HEK293 (cell line): ENCODE results near the gene PEX14.

ENCODE experiments used
- CTCF ChIA-PET: fragments of 350-600 bp; formaldehyde crosslinking; extraction: SDS; loops from one replicate; lab custom pipeline; 2021; ENCODE audit warnings: antibody characterized with exemption; lab: Yijun Ruan, JAX
- POLR2A ChIA-PET: fragments of 300-600 bp; formaldehyde crosslinking; extraction: SDS; loops from one replicate; lab custom pipeline; 2020; ENCODE audit warnings: antibody characterized with exemption, inconsistent platforms; lab: Yijun Ruan, JAX
- H3K27ac ChIP-seq: fragments of 200-500 bp; sonication (Bioruptor generic); 2 replicates; pipeline ENCODE4 v1.5.1; 2014; ENCODE audit warnings: low read depth, low read length, control low read depth, inconsistent platforms; ENCODE audit errors: extremely low read depth
- H3K36me3 ChIP-seq, 2 experiments: fragments of 200-500 bp in 1 of 2; sonication (Bioruptor generic) in 1 of 2; 1 replicate in 1 of 2; 2 replicates in 1 of 2; pipeline ENCODE4 v1.5.1; 2014 to 2017; ENCODE audit warnings: inconsistent platforms in 2 of 2, low read length in 2 of 2; ENCODE audit not compliant: control insufficient read depth in 2 of 2, insufficient read depth in 1 of 2
- H3K4me1 ChIP-seq: fragments of 200-500 bp; sonication (Bioruptor generic); 2 replicates; pipeline ENCODE4 v1.5.1; 2014; ENCODE audit warnings: mild to moderate bottlenecking, low read length, inconsistent platforms; ENCODE audit not compliant: control insufficient read depth, insufficient read depth
- H3K4me3 ChIP-seq: 2 replicates; pipeline ENCODE4 v1.5.1; 2011; ENCODE audit warnings: low read depth, mild to moderate bottlenecking, control low read depth, low read length, moderate library complexity
- H3K9me3 ChIP-seq: fragments of 200-500 bp; sonication (Bioruptor generic); 2 replicates; pipeline ENCODE4 v1.5.1; 2014; ENCODE audit warnings: low read depth, low read length, inconsistent platforms; ENCODE audit not compliant: control insufficient read depth, insufficient read depth
- EGR2 ChIP-seq: fragments of 450-650 bp; formaldehyde crosslinking; IDR thresholded peaks from 2 replicates; pipeline ENCODE4 v1.5.1; 2016; ENCODE audit warnings: low read depth, missing biosample characterization, missing genetic modification characterization
- GLIS2 ChIP-seq: fragments of 450-650 bp; formaldehyde crosslinking; IDR thresholded peaks from 2 replicates; pipeline ENCODE4 v1.5.1; 2016; ENCODE audit warnings: missing biosample characterization, missing genetic modification characterization
- IKZF3 ChIP-seq: fragments of 450-650 bp; IDR thresholded peaks from 2 replicates; pipeline ENCODE4 v1.5.0; 2018; ENCODE audit warnings: missing biosample characterization, mild to moderate bottlenecking, missing genetic modification characterization, moderate library complexity
- KLF7 ChIP-seq: fragments of 450-650 bp; formaldehyde crosslinking; IDR thresholded peaks from 2 replicates; pipeline ENCODE4 v1.5.1; 2016; ENCODE audit warnings: missing biosample characterization, missing genetic modification characterization, borderline replicate concordance
- OSR2 ChIP-seq: fragments of 450-650 bp; formaldehyde crosslinking; IDR thresholded peaks from 2 replicates; pipeline ENCODE4 v1.5.1; 2016; ENCODE audit warnings: missing biosample characterization, missing genetic modification characterization
- PATZ1 ChIP-seq: fragments of 450-650 bp; formaldehyde crosslinking; IDR thresholded peaks from 2 replicates; pipeline ENCODE4 v1.5.1; 2016; ENCODE audit warnings: missing biosample characterization, missing genetic modification characterization
- RBAK ChIP-seq: fragments of 450-650 bp; formaldehyde crosslinking; IDR thresholded peaks from 2 replicates; pipeline ENCODE4 v1.5.1; 2016; ENCODE audit warnings: missing biosample characterization, missing genetic modification characterization
- REPIN1 ChIP-seq: fragments of 450-650 bp; formaldehyde crosslinking; IDR thresholded peaks from 2 replicates; pipeline ENCODE4 v1.5.1; 2017; ENCODE audit warnings: missing biosample characterization, missing genetic modification characterization, low read depth
- ZBTB8A ChIP-seq: fragments of 450-650 bp; formaldehyde crosslinking; IDR thresholded peaks from 2 replicates; pipeline ENCODE4 v1.5.1; 2016; ENCODE audit warnings: missing biosample characterization, missing genetic modification characterization
- ZFHX2 ChIP-seq: fragments of 450-650 bp; formaldehyde crosslinking; conservative IDR thresholded peaks from 2 replicates; pipeline ENCODE4 v1.5.1; 2016; ENCODE audit warnings: missing biosample characterization, missing genetic modification characterization
- ZIC2 ChIP-seq: fragments of 450-650 bp; formaldehyde crosslinking; IDR thresholded peaks from 2 replicates; pipeline ENCODE4 v1.5.1; 2016; ENCODE audit warnings: missing biosample characterization, missing genetic modification characterization
- ZNF133 ChIP-seq: fragments of 450-650 bp; formaldehyde crosslinking; IDR thresholded peaks from 2 replicates; pipeline ENCODE4 v1.5.1; 2016; ENCODE audit warnings: missing biosample characterization, missing genetic modification characterization
- ZNF138 ChIP-seq: fragments of 450-650 bp; formaldehyde crosslinking; IDR thresholded peaks from 2 replicates; pipeline ENCODE4 v1.5.1; 2016; ENCODE audit warnings: missing biosample characterization, missing genetic modification characterization, borderline replicate concordance
- ZNF202 ChIP-seq: fragments of 450-650 bp; formaldehyde crosslinking; IDR thresholded peaks from 2 replicates; pipeline ENCODE4 v1.5.1; 2016; ENCODE audit warnings: missing biosample characterization, missing genetic modification characterization, borderline replicate concordance
- ZNF324 ChIP-seq: fragments of 450-650 bp; formaldehyde crosslinking; IDR thresholded peaks from 2 replicates; pipeline ENCODE4 v1.5.1; 2016; ENCODE audit warnings: missing biosample characterization, missing genetic modification characterization
- ZNF404 ChIP-seq: fragments of 450-650 bp; formaldehyde crosslinking; IDR thresholded peaks from 2 replicates; pipeline ENCODE4 v1.5.1; 2017; ENCODE audit warnings: missing biosample characterization, missing genetic modification characterization
- ZNF423 ChIP-seq: fragments of 450-650 bp; formaldehyde crosslinking; IDR thresholded peaks from 2 replicates; pipeline ENCODE4 v1.5.1; 2016; ENCODE audit warnings: missing biosample characterization, missing genetic modification characterization
- ZNF529 ChIP-seq: fragments of 450-650 bp; formaldehyde crosslinking; IDR thresholded peaks from 2 replicates; pipeline ENCODE4 v1.5.1; 2017; ENCODE audit warnings: missing genetic modification characterization, missing biosample characterization; ENCODE audit not compliant: insufficient replicate concordance
- ZNF76 ChIP-seq: fragments of 450-650 bp; formaldehyde crosslinking; IDR thresholded peaks from 2 replicates; pipeline ENCODE4; 2016; ENCODE audit warnings: low read depth, missing biosample characterization, missing genetic modification characterization, borderline replicate concordance
- ZNF837 ChIP-seq: fragments of 450-650 bp; formaldehyde crosslinking; IDR thresholded peaks from 2 replicates; pipeline ENCODE4 v1.5.1; 2016; ENCODE audit warnings: missing biosample characterization, missing genetic modification characterization
- TF ChIP-seq, protein P1 (sequence below): fragments of 450-650 bp; formaldehyde crosslinking; IDR thresholded peaks from 2 replicates; pipeline ENCODE4 v1.5.1; 2016; ENCODE audit warnings: missing biosample characterization, missing genetic modification characterization
- TF ChIP-seq, protein P2 (sequence below): fragments of 450-650 bp; formaldehyde crosslinking; IDR thresholded peaks from 2 replicates; pipeline ENCODE4 v1.5.1; 2016; ENCODE audit warnings: missing biosample characterization, missing genetic modification characterization

Gene PEX14

GRCh38 chr1:10639775-10640578, 165.2 kb downstream of the PEX14 start (continued):
- no peak for TF ChIP-seq ZNF404 (tag by site-specific recombination)
- peak; percentile 66 for TF ChIP-seq ZBTB8A (tag by site-specific recombination)
- TF ChIP-seq ZNF76 (tag by site-specific recombination) = 0 out of 2 replicates have a peak, but pooled peaks have one; percentile 30
- no peak for TF ChIP-seq KLF7 (tag by site-specific recombination)
- TF ChIP-seq REPIN1 (tag by site-specific recombination) = no peak
- 0 out of 2 replicates have a peak, but pooled peaks have one; percentile 21 for TF ChIP-seq ZNF324
- TF ChIP-seq ZNF202 (tag by site-specific recombination) = no peak
- TF ChIP-seq ZNF423 (tag by site-specific recombination) = peak; percentile 61; the same call in 1 of the 2 replicates
- peak; percentile 83 for TF ChIP-seq ZIC2 (tag by site-specific recombination)
- peak; percentile 70 for TF ChIP-seq PATZ1 (tag by site-specific recombination)
- TF ChIP-seq, protein P1, sequence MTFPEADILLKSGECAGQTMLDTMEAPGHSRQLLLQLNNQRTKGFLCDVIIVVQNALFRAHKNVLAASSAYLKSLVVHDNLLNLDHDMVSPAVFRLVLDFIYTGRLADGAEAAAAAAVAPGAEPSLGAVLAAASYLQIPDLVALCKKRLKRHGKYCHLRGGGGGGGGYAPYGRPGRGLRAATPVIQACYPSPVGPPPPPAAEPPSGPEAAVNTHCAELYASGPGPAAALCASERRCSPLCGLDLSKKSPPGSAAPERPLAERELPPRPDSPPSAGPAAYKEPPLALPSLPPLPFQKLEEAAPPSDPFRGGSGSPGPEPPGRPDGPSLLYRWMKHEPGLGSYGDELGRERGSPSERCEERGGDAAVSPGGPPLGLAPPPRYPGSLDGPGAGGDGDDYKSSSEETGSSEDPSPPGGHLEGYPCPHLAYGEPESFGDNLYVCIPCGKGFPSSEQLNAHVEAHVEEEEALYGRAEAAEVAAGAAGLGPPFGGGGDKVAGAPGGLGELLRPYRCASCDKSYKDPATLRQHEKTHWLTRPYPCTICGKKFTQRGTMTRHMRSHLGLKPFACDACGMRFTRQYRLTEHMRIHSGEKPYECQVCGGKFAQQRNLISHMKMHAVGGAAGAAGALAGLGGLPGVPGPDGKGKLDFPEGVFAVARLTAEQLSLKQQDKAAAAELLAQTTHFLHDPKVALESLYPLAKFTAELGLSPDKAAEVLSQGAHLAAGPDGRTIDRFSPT (tag by site-specific recombination) = 0 out of 2 replicates have a peak, but pooled peaks have one; percentile 12
- peak; percentile 68 for TF ChIP-seq OSR2 (tag by site-specific recombination)
- no peak for TF ChIP-seq ZNF138 (tag by site-specific recombination)
- TF ChIP-seq RBAK (tag by site-specific recombination) = no peak
- TF ChIP-seq IKZF3 (tag by site-specific recombination) = peak; percentile 21; the same call in 1 of the 2 replicates
- TF ChIP-seq ZNF529 = no peak
- TF ChIP-seq, protein P2, sequence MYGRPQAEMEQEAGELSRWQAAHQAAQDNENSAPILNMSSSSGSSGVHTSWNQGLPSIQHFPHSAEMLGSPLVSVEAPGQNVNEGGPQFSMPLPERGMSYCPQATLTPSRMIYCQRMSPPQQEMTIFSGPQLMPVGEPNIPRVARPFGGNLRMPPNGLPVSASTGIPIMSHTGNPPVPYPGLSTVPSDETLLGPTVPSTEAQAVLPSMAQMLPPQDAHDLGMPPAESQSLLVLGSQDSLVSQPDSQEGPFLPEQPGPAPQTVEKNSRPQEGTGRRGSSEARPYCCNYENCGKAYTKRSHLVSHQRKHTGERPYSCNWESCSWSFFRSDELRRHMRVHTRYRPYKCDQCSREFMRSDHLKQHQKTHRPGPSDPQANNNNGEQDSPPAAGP (tag by site-specific recombination) = 0 out of 2 replicates have a peak, but pooled peaks have one; percentile 35
- peak; percentile 52; the same call in 1 of the 2 replicates for TF ChIP-seq GLIS2 (tag by site-specific recombination)
- TF ChIP-seq ZNF837 = no peak
- TF ChIP-seq, all 188 proteins: peak for 20

DNA sequence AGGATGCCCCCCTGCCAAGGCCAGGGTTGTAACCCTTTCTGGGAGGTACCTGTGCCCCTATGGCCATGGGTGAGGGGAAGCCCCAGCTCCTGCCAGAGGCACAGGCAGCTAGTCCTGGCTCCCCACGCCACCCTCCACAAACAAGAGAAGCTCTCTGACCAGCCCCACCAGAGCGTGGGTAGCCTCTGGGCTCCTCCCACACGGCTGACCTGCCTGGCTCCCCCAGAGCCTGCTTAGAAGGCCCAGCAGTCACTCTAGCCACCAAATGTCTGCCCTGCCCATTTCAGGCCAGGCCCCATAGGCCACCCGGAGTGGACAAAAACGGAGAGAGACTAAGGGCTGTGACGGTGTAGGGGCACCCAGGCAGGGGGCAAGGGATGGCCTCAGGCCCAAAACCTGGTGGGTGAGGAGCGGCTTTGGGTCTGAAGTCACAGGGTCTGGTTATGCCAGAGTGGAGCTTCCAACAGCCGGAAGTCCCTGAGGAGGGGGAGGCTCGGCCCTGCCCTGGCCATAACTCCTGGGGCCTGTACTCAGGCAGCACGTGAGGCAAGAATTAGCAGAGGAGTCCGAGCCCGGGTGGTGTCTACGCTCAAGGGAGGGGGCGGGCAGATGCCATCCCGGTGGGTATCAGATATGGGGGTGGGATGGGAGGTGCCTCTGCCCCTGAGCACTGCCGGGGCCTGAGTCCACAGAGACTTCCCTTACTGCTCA, 166.2 kb downstream of the PEX14 start:
- ChIA-PET POLR2A (interaction anchor here (0.7 kb wide), 1 partner anchor 689 kb away, joined by 8 read pairs; no protein-coding TSS in a partner anchor), CTCF (no interaction called here)
- Histone ChIP-seq H3K9me3 (no peaks in the 10 kb centered on the region), H3K4me3 (no peak overlapping the region), H3K4me1 (no peaks in the 10 kb centered on the region), H3K36me3 (peaks cover 0 to 31% of the 10 kb centered on the region in 2 experiments; a peak in 1 of 3 replicates), H3K27ac (no peak overlapping the region)
- peak; percentile 65 for TF ChIP-seq ZFHX2 (tag by site-specific recombination)
- peak; percentile 48; the same call in 1 of the 2 replicates for TF ChIP-seq EGR2 (tag by site-specific recombination)
- TF ChIP-seq ZNF133 (tag by site-specific recombination) = no peak
